ENCODE measurements around the gene DNAH2.

The DNAH2 gene

GRCh38 chr17:7837408-7838088 is 120.0 kb downstream of the DNAH2 start:
- H3K36me3 Mint-ChIP-seq (ENCODE audit: low read depth), result peaks cover 4% of the 10 kb centered on the region
- H3K4me1 Mint-ChIP-seq, result peaks cover 64% of the 10 kb centered on the region
- no peak for ATAC-seq
- peak overlapping the region; percentile 89 for H3K4me3 Mint-ChIP-seq
- no peak for DNase-seq
- H3K27ac Mint-ChIP-seq, result peak overlapping the region; percentile 88
- no peaks in the 10 kb centered on the region for H3K27me3 Mint-ChIP-seq
- H3K9me3 Mint-ChIP-seq, result no peaks in the 10 kb centered on the region

GRCh38 chr17:7838090-7839075 is 120.8 kb downstream of the DNAH2 start:
- H3K36me3 Mint-ChIP-seq (ENCODE audit: low read depth), result peaks cover 4% of the 10 kb centered on the region
- no peak for DNase-seq

GRCh38 chr17:7839190-7839875 is 121.8 kb downstream of the DNAH2 start:
- Mint-ChIP-seq H3K27me3 (no peaks in the 10 kb centered on the region), H3K4me3 (peak overlapping the region; percentile 89)

More at GRCh38 chr17:7838090-7839075, 120.8 kb downstream of the DNAH2 start:
- Mint-ChIP-seq H3K9me3 (no peaks in the 10 kb centered on the region), H3K27ac (peak overlapping the region; percentile 86), H3K4me3 (peak overlapping the region; percentile 89), H3K4me1 (peaks cover 62% of the 10 kb centered on the region), H3K27me3 (no peaks in the 10 kb centered on the region)
- no peak for ATAC-seq

DNA sequence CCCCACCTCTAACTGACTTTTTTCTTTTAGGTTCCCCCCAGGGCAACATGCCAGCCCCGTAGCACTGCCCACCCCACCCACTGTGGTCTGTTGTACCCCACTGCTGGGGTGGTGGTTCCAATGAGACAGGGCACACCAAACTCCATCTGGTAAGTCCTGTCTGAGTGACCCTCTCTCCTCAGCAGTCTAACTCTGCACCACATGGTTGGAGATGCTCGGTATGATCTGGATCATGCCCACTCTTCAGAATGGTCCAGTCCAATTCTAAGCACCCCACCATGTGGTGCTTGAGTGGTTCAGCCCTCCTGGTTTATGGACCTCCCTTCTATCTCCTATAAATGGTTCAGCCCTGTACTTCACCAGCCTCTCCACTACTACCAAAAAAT is 122.3 kb downstream of the DNAH2 start:
- DNase-seq (no peak), ATAC-seq (no peak)
- peaks cover 57% of the 10 kb centered on the region for H3K4me1 Mint-ChIP-seq
- no peaks in the 10 kb centered on the region for H3K27me3 Mint-ChIP-seq
- H3K27ac Mint-ChIP-seq, result peak overlapping the region; percentile 99
- H3K4me3 Mint-ChIP-seq, result peak overlapping the region; percentile 91
- no peaks in the 10 kb centered on the region for H3K9me3 Mint-ChIP-seq
- H3K36me3 Mint-ChIP-seq (ENCODE audit: low read depth), result peaks cover 4% of the 10 kb centered on the region

More at GRCh38 chr17:7839190-7839875, 121.8 kb downstream of the DNAH2 start:
- peaks cover 59% of the 10 kb centered on the region for H3K4me1 Mint-ChIP-seq
- no peak for DNase-seq
- peaks cover 4% of the 10 kb centered on the region for H3K36me3 Mint-ChIP-seq (ENCODE audit: low read depth)
- ATAC-seq, result no peak
- no peaks in the 10 kb centered on the region for H3K9me3 Mint-ChIP-seq
- H3K27ac Mint-ChIP-seq, result peak overlapping the region; percentile 99

- Mint-ChIP-seq H3K36me3 (ENCODE audit: low read depth) (peaks cover 6% of the 10 kb centered on the region), H3K4me3 (peak overlapping the region; percentile 91), H3K27me3 (no peaks in the 10 kb centered on the region), H3K4me1 (peaks cover 56% of the 10 kb centered on the region), H3K9me3 (no peaks in the 10 kb centered on the region), H3K27ac (peak overlapping the region; percentile 99)
- ATAC-seq (no peak), DNase-seq (no peak)
These were observed 122.9 kb downstream of the DNAH2 start for GRCh38 chr17:7840441-7840840.

GRCh38 chr17:7840875-7841274 is 123.3 kb downstream of the DNAH2 start:
- H3K4me1 Mint-ChIP-seq, result peaks cover 59% of the 10 kb centered on the region
- peak overlapping the region; percentile 91 for H3K4me3 Mint-ChIP-seq
- H3K36me3 Mint-ChIP-seq (ENCODE audit: low read depth), result peaks cover 9% of the 10 kb centered on the region
- no peaks in the 10 kb centered on the region for H3K9me3 Mint-ChIP-seq
- no peaks in the 10 kb centered on the region for H3K27me3 Mint-ChIP-seq
- peak overlapping the region; percentile 99 for H3K27ac Mint-ChIP-seq
- no peak for DNase-seq
- ATAC-seq, result no peak

- ATAC-seq (peak; percentile 51), DNase-seq (peak; percentile 90)
- Mint-ChIP-seq H3K27me3 (no peaks in the 10 kb centered on the region), H3K4me1 (peaks cover 61% of the 10 kb centered on the region), H3K9me3 (no peaks in the 10 kb centered on the region), H3K36me3 (ENCODE audit: low read depth) (peaks cover 12% of the 10 kb centered on the region), H3K27ac (peak overlapping the region; percentile 99), H3K4me3 (peak overlapping the region; percentile 91)
These were observed 123.9 kb downstream of the DNAH2 start for GRCh38 chr17:7841396-7841914.

GRCh38 chr17:7841915-7842379 is 124.4 kb downstream of the DNAH2 start:
- Mint-ChIP-seq H3K4me1 (peaks cover 61% of the 10 kb centered on the region), H3K4me3 (peak overlapping the region; percentile 91), H3K27me3 (no peaks in the 10 kb centered on the region), H3K27ac (peak overlapping the region; percentile 99), H3K9me3 (no peaks in the 10 kb centered on the region), H3K36me3 (ENCODE audit: low read depth) (peaks cover 15% of the 10 kb centered on the region)
- ATAC-seq, result peak; percentile 5
- DNase-seq, result peak; percentile 90

GRCh38 chr17:7842380-7843256 is 125.1 kb downstream of the DNAH2 start:
- Mint-ChIP-seq H3K27ac (peak overlapping the region; percentile 99), H3K4me3 (peak overlapping the region; percentile 91), H3K4me1 (peaks cover 56% of the 10 kb centered on the region), H3K27me3 (no peaks in the 10 kb centered on the region), H3K36me3 (ENCODE audit: low read depth) (peaks cover 16% of the 10 kb centered on the region), H3K9me3 (no peaks in the 10 kb centered on the region)
- peak; percentile 96 for DNase-seq
- peak; percentile 37 for ATAC-seq

- Mint-ChIP-seq H3K27me3 (no peaks in the 10 kb centered on the region), H3K9me3 (no peaks in the 10 kb centered on the region), H3K36me3 (ENCODE audit: low read depth) (peaks cover 17% of the 10 kb centered on the region), H3K4me1 (peaks cover 54% of the 10 kb centered on the region), H3K4me3 (peak overlapping the region; percentile 91), H3K27ac (peak overlapping the region; percentile 99)
- DNase-seq (peak; percentile 71), ATAC-seq (peak; percentile 0)
These were observed 125.7 kb downstream of the DNAH2 start for GRCh38 chr17:7843257-7843535.

GRCh38 chr17:7843536-7844291 is 126.2 kb downstream of the DNAH2 start:
- Mint-ChIP-seq H3K27me3 (no peaks in the 10 kb centered on the region), H3K36me3 (ENCODE audit: low read depth) (peaks cover 18% of the 10 kb centered on the region), H3K27ac (peak overlapping the region; percentile 99), H3K4me1 (peaks cover 51% of the 10 kb centered on the region), H3K4me3 (peak overlapping the region; percentile 91), H3K9me3 (no peaks in the 10 kb centered on the region)
- peak; percentile 93 for DNase-seq
- peak; percentile 16 for ATAC-seq

GRCh38 chr17:7844292-7845154 is 127.0 kb downstream of the DNAH2 start:
- no peaks in the 10 kb centered on the region for H3K27me3 Mint-ChIP-seq
- peaks cover 18% of the 10 kb centered on the region for H3K36me3 Mint-ChIP-seq (ENCODE audit: low read depth)
- H3K4me1 Mint-ChIP-seq, result peaks cover 44% of the 10 kb centered on the region
- peak overlapping the region; percentile 99 for H3K27ac Mint-ChIP-seq
- peak; percentile 55 for ATAC-seq
- H3K9me3 Mint-ChIP-seq, result no peaks in the 10 kb centered on the region
- peak overlapping the region; percentile 91 for H3K4me3 Mint-ChIP-seq
- DNase-seq, result peak; percentile 87

Data from activated naive CD8-positive, alpha-beta T cell treated with anti-CD3 and anti-CD28 coated beads, Interleukin-2, amount 50 U/mL, for 24 hours (primary cell).